HepG2 (cell line): ENCODE measurements around the gene CHKB. TPM values are rescaled to one million over a fixed set of nuclear protein-coding genes. Genes with fewer than 3 reads are reported as not detected.
A peak's percentile ranks its signal among the peaks of the same experiment; 100 is the strongest.

Experiments
- CCAR2 ChIP-seq: fragments of 200-400 bp; formaldehyde crosslinking; optimal IDR thresholded peaks from 2 replicates; pipeline ENCODE3; 2018; ENCODE audit warnings: low read depth, mild to moderate bottlenecking, low read length, moderate library complexity
- FOXK1 ChIP-seq: sonication (generic); formaldehyde crosslinking; IDR thresholded peaks from 2 replicates; pipeline ENCODE4 v1.4.0; 2020; ENCODE audit warnings: low read depth, missing genetic modification reagents, borderline replicate concordance
- GABPA ChIP-seq, 2 experiments: IDR thresholded peaks; 2 replicates each; pipeline ENCODE4 v1.6.1; 2011 to 2016; ENCODE audit warnings: low read depth in 2 of 2, low read length in 1 of 2, missing biosample characterization in 1 of 2, missing genetic modification characterization in 1 of 2
- GATA4 ChIP-seq: sonication (generic); IDR thresholded peaks from 2 replicates; pipeline ENCODE4 v1.6.1; 2016; ENCODE audit warnings: antibody characterized with exemption, low read depth, borderline replicate concordance
- IRF2 ChIP-seq: IDR thresholded peaks from 2 replicates; pipeline ENCODE4 v1.6.1; 2018; ENCODE audit warnings: missing genetic modification reagents, missing compliant biosample characterization
- KLF16 ChIP-seq, 2 experiments: sonication (generic) in 1 of 2; formaldehyde crosslinking in 1 of 2; IDR thresholded peaks; 2 replicates each; pipeline versions ENCODE4 v1.6.1 to v1.8.0; 2016 to 2023; ENCODE audit warnings: missing genetic modification reagents in 2 of 2, missing compliant biosample characterization in 1 of 2
- NFYB ChIP-seq: sonication (generic); formaldehyde crosslinking; IDR thresholded peaks from 2 replicates; pipeline ENCODE4 v1.4.0; 2020; ENCODE audit warnings: missing genetic modification reagents
- PHB2 ChIP-seq: fragments of 450-650 bp; IDR thresholded peaks from 2 replicates; pipeline ENCODE4 v1.6.1; 2018; ENCODE audit not compliant: partially characterized antibody
- SIN3B ChIP-seq: fragments of 150-350 bp; IDR thresholded peaks from 2 replicates; pipeline ENCODE4 v1.6.1; 2014; ENCODE audit warnings: low read length
- SRY ChIP-seq: sonication (generic); formaldehyde crosslinking; IDR thresholded peaks from 2 replicates; pipeline ENCODE4 v1.8.0; 2022; ENCODE audit warnings: mild to moderate bottlenecking, missing genetic modification reagents
- THAP11 ChIP-seq: IDR thresholded peaks from 2 replicates; pipeline ENCODE4 v1.6.1; 2016; ENCODE audit warnings: missing biosample characterization, missing genetic modification reagents
- YEATS4 ChIP-seq: sonication (generic); formaldehyde crosslinking; IDR thresholded peaks from 2 replicates; pipeline ENCODE4 v1.4.0; 2020; ENCODE audit warnings: missing genetic modification reagents, borderline replicate concordance
- ZNF230 ChIP-seq: sonication (generic); formaldehyde crosslinking; IDR thresholded peaks from 2 replicates; pipeline ENCODE4 v1.4.0; 2020; ENCODE audit warnings: mild to moderate bottlenecking, missing genetic modification reagents
- ZNF451 ChIP-seq: sonication (generic); formaldehyde crosslinking; IDR thresholded peaks from 2 replicates; pipeline ENCODE4 v1.5.0; 2020; ENCODE audit warnings: mild to moderate bottlenecking, missing genetic modification reagents
- ZNF562 ChIP-seq: sonication (generic); formaldehyde crosslinking; IDR thresholded peaks from 2 replicates; pipeline ENCODE4 v1.8.0; 2022; ENCODE audit warnings: missing genetic modification reagents, borderline replicate concordance
- ZNF746 ChIP-seq: sonication (generic); formaldehyde crosslinking; IDR thresholded peaks from 2 replicates; pipeline ENCODE4 v1.8.0; 2022; ENCODE audit warnings: mild to moderate bottlenecking, missing genetic modification reagents
- ZNF891 ChIP-seq: sonication (generic); formaldehyde crosslinking; IDR thresholded peaks from 2 replicates; pipeline ENCODE4 v1.5.0; 2020; ENCODE audit warnings: mild to moderate bottlenecking, missing genetic modification reagents
- polyA plus RNA-seq, 8 experiments: library from polyadenylated mRNA; depleted of rRNA in 3 of 8; stranded (reverse) in 7 of 8; unstranded in 1 of 8; fragments of >200 nt; fragmentation: Illumina TruSeq in 4 of 8; extraction: Trizol in 4 of 8; gene quantifications; 2 replicates each; pipeline versions ENCODE4 v1.2.1 to v1.2.3, GENCODE V29; 2011 to 2016; ENCODE audit warnings: low read depth in 4 of 8, missing spikeins in 1 of 8, mixed read lengths in 1 of 8; ENCODE audit not compliant: insufficient read depth in 1 of 8
- total RNA-seq, 5 experiments: library from RNA; depleted of rRNA; stranded (reverse); fragments of >200 nt; fragmentation: Illumina TruSeq; extraction: Trizol; gene quantifications; 2 replicates each; pipeline ENCODE4 v1.2.3, GENCODE V29; 2016; ENCODE audit warnings: low read depth in 1 of 5
- TF ChIP-seq, protein P1 (sequence below): sonication (generic); formaldehyde crosslinking; IDR thresholded peaks from 2 replicates; pipeline ENCODE4 v1.4.0; 2020; ENCODE audit warnings: missing genetic modification reagents
- TF ChIP-seq, protein P2 (sequence below): sonication (generic); formaldehyde crosslinking; IDR thresholded peaks from 2 replicates; pipeline ENCODE4 v1.9.0; 2021; ENCODE audit warnings: missing genetic modification reagents, borderline replicate concordance
- TF ChIP-seq, protein P3 (sequence below): IDR thresholded peaks from 2 replicates; pipeline ENCODE4 v1.6.1; 2016; ENCODE audit warnings: mild to moderate bottlenecking, missing biosample characterization, missing genetic modification reagents
- TF ChIP-seq, protein P4 (sequence below): sonication (generic); formaldehyde crosslinking; IDR thresholded peaks from 2 replicates; pipeline ENCODE4 v1.5.0; 2020; ENCODE audit warnings: mild to moderate bottlenecking, missing genetic modification reagents
- TF ChIP-seq, protein P5 (sequence below): sonication (generic); formaldehyde crosslinking; IDR thresholded peaks from 2 replicates; pipeline ENCODE4 v1.5.0; 2020; ENCODE audit warnings: missing genetic modification reagents

The CHKB gene
- total and polyA plus RNA-seq, 2 of the 13 experiments (the other 11 are each of a cell fraction or from before 2014, with no cell fraction given) = 24.5 to 42.7 TPM

- TF ChIP-seq ZNF562 (CRISPR knock-in tag) (no peak), ZNF891 (CRISPR knock-in tag) (no peak), IRF2 (CRISPR knock-in tag) (0 out of 2 replicates have a peak, but pooled peaks have one; percentile 10), NFYB (CRISPR knock-in tag) (no peak), YEATS4 (no peak), ZNF451 (CRISPR knock-in tag) (no peak), KLF16 (CRISPR knock-in tag; IDR thresholded peaks at IDR 0.05) (no peak), THAP11 (no peak), GABPA (IDR thresholded peaks at IDR 0.05; ENCODE audit: low read depth, low read length) (no peak), GABPA (CRISPR knock-in tag; IDR thresholded peaks at IDR 0.05; ENCODE audit: low read depth) (no peak), ZNF746 (no peak), ZNF230 (no peak), SRY (CRISPR knock-in tag) (no peak), SIN3B (no peak), PHB2 (no peak), CCAR2 (no peak), GATA4 (peak; percentile 39; the same call in 1 of the 2 replicates), FOXK1 (CRISPR knock-in tag) (no peak)
- TF ChIP-seq, protein P1, sequence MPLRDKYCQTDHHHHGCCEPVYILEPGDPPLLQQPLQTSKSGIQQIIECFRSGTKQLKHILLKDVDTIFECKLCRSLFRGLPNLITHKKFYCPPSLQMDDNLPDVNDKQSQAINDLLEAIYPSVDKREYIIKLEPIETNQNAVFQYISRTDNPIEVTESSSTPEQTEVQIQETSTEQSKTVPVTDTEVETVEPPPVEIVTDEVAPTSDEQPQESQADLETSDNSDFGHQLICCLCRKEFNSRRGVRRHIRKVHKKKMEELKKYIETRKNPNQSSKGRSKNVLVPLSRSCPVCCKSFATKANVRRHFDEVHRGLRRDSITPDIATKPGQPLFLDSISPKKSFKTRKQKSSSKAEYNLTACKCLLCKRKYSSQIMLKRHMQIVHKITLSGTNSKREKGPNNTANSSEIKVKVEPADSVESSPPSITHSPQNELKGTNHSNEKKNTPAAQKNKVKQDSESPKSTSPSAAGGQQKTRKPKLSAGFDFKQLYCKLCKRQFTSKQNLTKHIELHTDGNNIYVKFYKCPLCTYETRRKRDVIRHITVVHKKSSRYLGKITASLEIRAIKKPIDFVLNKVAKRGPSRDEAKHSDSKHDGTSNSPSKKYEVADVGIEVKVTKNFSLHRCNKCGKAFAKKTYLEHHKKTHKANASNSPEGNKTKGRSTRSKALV (CRISPR knock-in tag) = no peak
- TF ChIP-seq, protein P2, sequence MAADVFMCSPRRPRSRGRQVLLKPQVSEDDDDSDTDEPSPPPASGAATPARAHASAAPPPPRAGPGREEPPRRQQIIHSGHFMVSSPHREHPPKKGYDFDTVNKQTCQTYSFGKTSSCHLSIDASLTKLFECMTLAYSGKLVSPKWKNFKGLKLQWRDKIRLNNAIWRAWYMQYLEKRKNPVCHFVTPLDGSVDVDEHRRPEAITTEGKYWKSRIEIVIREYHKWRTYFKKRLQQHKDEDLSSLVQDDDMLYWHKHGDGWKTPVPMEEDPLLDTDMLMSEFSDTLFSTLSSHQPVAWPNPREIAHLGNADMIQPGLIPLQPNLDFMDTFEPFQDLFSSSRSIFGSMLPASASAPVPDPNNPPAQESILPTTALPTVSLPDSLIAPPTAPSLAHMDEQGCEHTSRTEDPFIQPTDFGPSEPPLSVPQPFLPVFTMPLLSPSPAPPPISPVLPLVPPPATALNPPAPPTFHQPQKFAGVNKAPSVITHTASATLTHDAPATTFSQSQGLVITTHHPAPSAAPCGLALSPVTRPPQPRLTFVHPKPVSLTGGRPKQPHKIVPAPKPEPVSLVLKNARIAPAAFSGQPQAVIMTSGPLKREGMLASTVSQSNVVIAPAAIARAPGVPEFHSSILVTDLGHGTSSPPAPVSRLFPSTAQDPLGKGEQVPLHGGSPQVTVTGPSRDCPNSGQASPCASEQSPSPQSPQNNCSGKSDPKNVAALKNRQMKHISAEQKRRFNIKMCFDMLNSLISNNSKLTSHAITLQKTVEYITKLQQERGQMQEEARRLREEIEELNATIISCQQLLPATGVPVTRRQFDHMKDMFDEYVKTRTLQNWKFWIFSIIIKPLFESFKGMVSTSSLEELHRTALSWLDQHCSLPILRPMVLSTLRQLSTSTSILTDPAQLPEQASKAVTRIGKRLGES (CRISPR knock-in tag) = no peak
- TF ChIP-seq, protein P3, sequence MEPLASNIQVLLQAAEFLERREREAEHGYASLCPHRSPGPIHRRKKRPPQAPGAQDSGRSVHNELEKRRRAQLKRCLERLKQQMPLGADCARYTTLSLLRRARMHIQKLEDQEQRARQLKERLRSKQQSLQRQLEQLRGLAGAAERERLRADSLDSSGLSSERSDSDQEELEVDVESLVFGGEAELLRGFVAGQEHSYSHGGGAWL (CRISPR knock-in tag) = no peak
- TF ChIP-seq, protein P4, sequence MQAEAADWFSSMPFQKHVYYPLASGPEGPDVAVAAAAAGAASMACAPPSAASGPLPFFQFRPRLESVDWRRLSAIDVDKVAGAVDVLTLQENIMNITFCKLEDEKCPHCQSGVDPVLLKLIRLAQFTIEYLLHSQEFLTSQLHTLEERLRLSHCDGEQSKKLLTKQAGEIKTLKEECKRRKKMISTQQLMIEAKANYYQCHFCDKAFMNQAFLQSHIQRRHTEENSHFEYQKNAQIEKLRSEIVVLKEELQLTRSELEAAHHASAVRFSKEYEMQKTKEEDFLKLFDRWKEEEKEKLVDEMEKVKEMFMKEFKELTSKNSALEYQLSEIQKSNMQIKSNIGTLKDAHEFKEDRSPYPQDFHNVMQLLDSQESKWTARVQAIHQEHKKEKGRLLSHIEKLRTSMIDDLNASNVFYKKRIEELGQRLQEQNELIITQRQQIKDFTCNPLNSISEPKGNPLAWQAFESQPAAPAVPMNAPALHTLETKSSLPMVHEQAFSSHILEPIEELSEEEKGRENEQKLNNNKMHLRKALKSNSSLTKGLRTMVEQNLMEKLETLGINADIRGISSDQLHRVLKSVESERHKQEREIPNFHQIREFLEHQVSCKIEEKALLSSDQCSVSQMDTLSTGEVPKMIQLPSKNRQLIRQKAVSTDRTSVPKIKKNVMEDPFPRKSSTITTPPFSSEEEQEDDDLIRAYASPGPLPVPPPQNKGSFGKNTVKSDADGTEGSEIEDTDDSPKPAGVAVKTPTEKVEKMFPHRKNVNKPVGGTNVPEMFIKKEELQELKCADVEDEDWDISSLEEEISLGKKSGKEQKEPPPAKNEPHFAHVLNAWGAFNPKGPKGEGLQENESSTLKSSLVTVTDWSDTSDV (CRISPR knock-in tag) = no peak
- TF ChIP-seq, protein P5, sequence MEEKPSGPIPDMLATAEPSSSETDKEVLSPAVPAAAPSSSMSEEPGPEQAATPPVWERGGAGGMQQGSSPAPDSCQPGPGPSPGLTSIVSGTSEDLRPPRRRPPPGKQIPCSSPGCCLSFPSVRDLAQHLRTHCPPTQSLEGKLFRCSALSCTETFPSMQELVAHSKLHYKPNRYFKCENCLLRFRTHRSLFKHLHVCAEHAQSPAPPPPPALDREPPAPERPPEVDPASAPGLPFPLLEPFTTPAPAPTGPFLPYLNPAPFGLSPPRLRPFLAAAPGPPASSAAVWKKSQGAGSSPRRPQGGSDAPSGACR (CRISPR knock-in tag) = peak; percentile 14; the same call in 1 of the 2 replicates
Observed at GRCh38 chr22:50530877-50531545, 51.6 kb downstream of the CHKB start (continued).
